Liver (tissue), 9 donors: ENCODE results near the gene FAM83D. TPM values are rescaled to one million over a fixed set of nuclear protein-coding genes. Genes with fewer than 3 reads are reported as not detected.
A peak's percentile ranks its signal among the peaks of the same experiment; 100 is the strongest.

Experiments
- DNase-seq: peaks from one replicate; pipeline ENCODE4 v3.0.0-alpha.2; 2017; ENCODE audit warnings: low spot score
- H3K27ac ChIP-seq, 2 donors: one replicate each; pipeline ENCODE4 v1.7.0; 2013; ENCODE audit warnings: inconsistent platforms in 2 of 2, low read length in 2 of 2, control low read depth in 1 of 2, low read depth in 1 of 2, mild to moderate bottlenecking in 1 of 2
- H3K27me3 ChIP-seq, 4 donors: one replicate each; pipeline versions ENCODE4 v1.6.1 to v1.7.0; 2013; ENCODE audit warnings: low read length in 3 of 4, inconsistent platforms in 1 of 4, mild to moderate bottlenecking in 1 of 4, moderate library complexity in 1 of 4; ENCODE audit not compliant: control insufficient read depth in 4 of 4, insufficient read depth in 4 of 4
- H3K36me3 ChIP-seq, 4 donors: one replicate each; pipeline versions ENCODE4 v1.6.1 to v1.7.0; 2013; ENCODE audit warnings: low read length in 3 of 4, mild to moderate bottlenecking in 3 of 4, low read depth in 1 of 4, moderate library complexity in 1 of 4; ENCODE audit not compliant: control insufficient read depth in 4 of 4, insufficient read depth in 3 of 4
- H3K4me1 ChIP-seq, 4 donors: one replicate each; pipeline versions ENCODE4 v1.6.1 to v1.7.0; 2013; ENCODE audit warnings: low read length in 3 of 4, mild to moderate bottlenecking in 3 of 4, moderate library complexity in 1 of 4; ENCODE audit not compliant: control insufficient read depth in 4 of 4, insufficient read depth in 4 of 4
- H3K4me3 ChIP-seq, 3 donors: one replicate each; pipeline versions ENCODE4 v1.6.1 to v1.7.0; 2013; ENCODE audit warnings: low read length in 3 of 3, control low read depth in 1 of 3, low read depth in 1 of 3, mild to moderate bottlenecking in 1 of 3
- H3K9ac ChIP-seq, 2 donors: one replicate each; pipeline ENCODE4 v1.7.0; 2013; ENCODE audit warnings: low read length in 2 of 2, mild to moderate bottlenecking in 2 of 2, moderate library complexity in 2 of 2, control low read depth in 1 of 2, low read depth in 1 of 2
- H3K9me3 ChIP-seq, 4 donors: one replicate each; pipeline versions ENCODE4 v1.6.1 to v1.7.0; 2013; ENCODE audit warnings: low read length in 3 of 4; ENCODE audit not compliant: control insufficient read depth in 4 of 4
- EGR1 ChIP-seq, 2 donors: IDR thresholded peaks; 2 replicates each; pipeline ENCODE4 v1.6.1; 2016 to 2018; ENCODE audit warnings: antibody characterized with exemption in 2 of 2, low read depth in 2 of 2
- HNF4A ChIP-seq, 2 donors: conservative IDR thresholded peaks; 2 replicates each; pipeline ENCODE4 v1.6.1; 2016; ENCODE audit warnings: antibody characterized with exemption in 2 of 2, mild to moderate bottlenecking in 2 of 2
- NR2F2 ChIP-seq: IDR thresholded peaks from 2 replicates; pipeline ENCODE4 v1.6.1; 2016; ENCODE audit warnings: antibody characterized with exemption
- RXRA ChIP-seq, 2 donors: IDR thresholded peaks; 2 replicates each; pipeline ENCODE4 v1.6.1; 2017 to 2018; ENCODE audit warnings: antibody characterized with exemption in 2 of 2, mild to moderate bottlenecking in 1 of 2
- SP1 ChIP-seq: IDR thresholded peaks from 2 replicates; pipeline ENCODE4 v1.6.1; 2018; ENCODE audit warnings: antibody characterized with exemption, mild to moderate bottlenecking
- TAF1 ChIP-seq: conservative IDR thresholded peaks from 2 replicates; pipeline ENCODE4 v1.6.1; 2016; ENCODE audit warnings: antibody characterized with exemption, mild to moderate bottlenecking
- WGBS: extraction: QIAGEN DNeasy Blood & Tissue Kit; methylation state at CpG from one replicate; pipeline ENCODE4 v1.1.7; 2013; 5-methylcytosine and 5-hydroxymethylcytosine counted together
- polyA plus RNA-seq, 2 donors: library from polyadenylated mRNA; stranded (reverse) in 1 of 2; unstranded in 1 of 2; fragments of 200-250 nt in 1 of 2; fragments of >200 nt in 1 of 2; fragmentation: Nextera tagmentation in 1 of 2; extraction: Ambion mirVana in 1 of 2; gene quantifications; one replicate each; pipeline versions ENCODE4 v1.2.1 to v1.2.3, GENCODE V29; 2013 to 2015
- total RNA-seq, 2 donors: library from RNA; depleted of rRNA; stranded (reverse); fragments of >200 nt; gene quantifications; one replicate each; pipeline ENCODE4 v1.2.3, GENCODE V29; 2014
- TF ChIP-seq, protein P1 (sequence below): IDR thresholded peaks from 2 replicates; pipeline ENCODE4 v1.6.1; 2016; ENCODE audit warnings: antibody characterized with exemption
- TF ChIP-seq, protein P2 (sequence below): fragments of 150-350 bp; IDR thresholded peaks from 2 replicates; pipeline ENCODE4 v1.5.1; 2017; ENCODE audit warnings: improper control_type of control experiment, low read depth, low read length; ENCODE audit not compliant: missing input control
- TF ChIP-seq, protein P3 (sequence below): IDR thresholded peaks from 2 replicates; pipeline ENCODE4 v1.6.1; 2016; ENCODE audit warnings: antibody characterized with exemption
- TF ChIP-seq, protein P4 (sequence below): IDR thresholded peaks from 2 replicates; pipeline ENCODE4 v1.6.1; 2016; ENCODE audit warnings: antibody characterized with exemption, mild to moderate bottlenecking
- donor health status: healthy.
- donor health status: healthy.
- donor health status: healthy.
- donor health status: healthy.
- donor health status: healthy.

Gene FAM83D
- total and polyA plus RNA-seq, 4 donors, result 1.1 to 28.2 (median 2.7) TPM

DNA sequence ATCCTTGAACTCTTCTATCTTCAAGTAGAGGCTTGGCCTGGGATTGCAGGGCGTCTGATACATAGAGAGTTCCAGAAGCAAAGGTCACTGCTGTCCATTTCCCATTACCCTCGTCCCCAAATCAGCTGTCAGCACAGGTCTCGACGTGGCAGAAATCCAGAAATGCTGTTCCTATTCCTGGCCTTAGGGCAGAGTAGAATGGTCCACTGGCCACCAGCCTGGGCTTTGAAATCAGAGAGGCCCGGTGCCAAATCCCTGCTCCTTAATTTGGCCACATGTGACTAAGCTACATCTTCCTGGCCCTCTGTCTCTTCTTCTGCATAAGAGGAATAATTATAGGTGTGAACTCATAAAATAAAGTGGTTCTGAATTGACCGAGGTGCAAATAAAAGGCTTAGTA lies 40.9 kb upstream of the FAM83D start:
- Histone ChIP-seq H3K36me3 (no peaks in the 10 kb centered on the region), H3K27ac (no peak overlapping the region), H3K4me1 (peaks cover 0 to 8% (median 4%) of the 10 kb centered on the region in 4 donors), H3K9ac (no peak overlapping the region), H3K4me3 (no peak overlapping the region), H3K27me3 (no peaks in the 10 kb centered on the region), H3K9me3 (no peaks in the 10 kb centered on the region)
- WGBS, result 76% methylated on average over 6 of the region's 6 CpGs
- TF ChIP-seq EGR1 (IDR thresholded peaks at IDR 0.05; ENCODE audit: low read depth in 2 of 2) (no peak), SP1 (no peak), HNF4A (conservative IDR thresholded peaks at IDR 0.05) (no peak), TAF1 (no peak), NR2F2 (no peak)
- TF ChIP-seq, protein P1, sequence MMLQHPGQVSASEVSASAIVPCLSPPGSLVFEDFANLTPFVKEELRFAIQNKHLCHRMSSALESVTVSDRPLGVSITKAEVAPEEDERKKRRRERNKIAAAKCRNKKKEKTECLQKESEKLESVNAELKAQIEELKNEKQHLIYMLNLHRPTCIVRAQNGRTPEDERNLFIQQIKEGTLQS, result no peak
- TF ChIP-seq, protein P2, sequence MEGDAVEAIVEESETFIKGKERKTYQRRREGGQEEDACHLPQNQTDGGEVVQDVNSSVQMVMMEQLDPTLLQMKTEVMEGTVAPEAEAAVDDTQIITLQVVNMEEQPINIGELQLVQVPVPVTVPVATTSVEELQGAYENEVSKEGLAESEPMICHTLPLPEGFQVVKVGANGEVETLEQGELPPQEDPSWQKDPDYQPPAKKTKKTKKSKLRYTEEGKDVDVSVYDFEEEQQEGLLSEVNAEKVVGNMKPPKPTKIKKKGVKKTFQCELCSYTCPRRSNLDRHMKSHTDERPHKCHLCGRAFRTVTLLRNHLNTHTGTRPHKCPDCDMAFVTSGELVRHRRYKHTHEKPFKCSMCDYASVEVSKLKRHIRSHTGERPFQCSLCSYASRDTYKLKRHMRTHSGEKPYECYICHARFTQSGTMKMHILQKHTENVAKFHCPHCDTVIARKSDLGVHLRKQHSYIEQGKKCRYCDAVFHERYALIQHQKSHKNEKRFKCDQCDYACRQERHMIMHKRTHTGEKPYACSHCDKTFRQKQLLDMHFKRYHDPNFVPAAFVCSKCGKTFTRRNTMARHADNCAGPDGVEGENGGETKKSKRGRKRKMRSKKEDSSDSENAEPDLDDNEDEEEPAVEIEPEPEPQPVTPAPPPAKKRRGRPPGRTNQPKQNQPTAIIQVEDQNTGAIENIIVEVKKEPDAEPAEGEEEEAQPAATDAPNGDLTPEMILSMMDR, result no peak
- TF ChIP-seq, protein P3, sequence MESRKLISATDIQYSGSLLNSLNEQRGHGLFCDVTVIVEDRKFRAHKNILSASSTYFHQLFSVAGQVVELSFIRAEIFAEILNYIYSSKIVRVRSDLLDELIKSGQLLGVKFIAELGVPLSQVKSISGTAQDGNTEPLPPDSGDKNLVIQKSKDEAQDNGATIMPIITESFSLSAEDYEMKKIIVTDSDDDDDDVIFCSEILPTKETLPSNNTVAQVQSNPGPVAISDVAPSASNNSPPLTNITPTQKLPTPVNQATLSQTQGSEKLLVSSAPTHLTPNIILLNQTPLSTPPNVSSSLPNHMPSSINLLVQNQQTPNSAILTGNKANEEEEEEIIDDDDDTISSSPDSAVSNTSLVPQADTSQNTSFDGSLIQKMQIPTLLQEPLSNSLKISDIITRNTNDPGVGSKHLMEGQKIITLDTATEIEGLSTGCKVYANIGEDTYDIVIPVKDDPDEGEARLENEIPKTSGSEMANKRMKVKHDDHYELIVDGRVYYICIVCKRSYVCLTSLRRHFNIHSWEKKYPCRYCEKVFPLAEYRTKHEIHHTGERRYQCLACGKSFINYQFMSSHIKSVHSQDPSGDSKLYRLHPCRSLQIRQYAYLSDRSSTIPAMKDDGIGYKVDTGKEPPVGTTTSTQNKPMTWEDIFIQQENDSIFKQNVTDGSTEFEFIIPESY, result no peak
- no peak for DNase-seq

DNA sequence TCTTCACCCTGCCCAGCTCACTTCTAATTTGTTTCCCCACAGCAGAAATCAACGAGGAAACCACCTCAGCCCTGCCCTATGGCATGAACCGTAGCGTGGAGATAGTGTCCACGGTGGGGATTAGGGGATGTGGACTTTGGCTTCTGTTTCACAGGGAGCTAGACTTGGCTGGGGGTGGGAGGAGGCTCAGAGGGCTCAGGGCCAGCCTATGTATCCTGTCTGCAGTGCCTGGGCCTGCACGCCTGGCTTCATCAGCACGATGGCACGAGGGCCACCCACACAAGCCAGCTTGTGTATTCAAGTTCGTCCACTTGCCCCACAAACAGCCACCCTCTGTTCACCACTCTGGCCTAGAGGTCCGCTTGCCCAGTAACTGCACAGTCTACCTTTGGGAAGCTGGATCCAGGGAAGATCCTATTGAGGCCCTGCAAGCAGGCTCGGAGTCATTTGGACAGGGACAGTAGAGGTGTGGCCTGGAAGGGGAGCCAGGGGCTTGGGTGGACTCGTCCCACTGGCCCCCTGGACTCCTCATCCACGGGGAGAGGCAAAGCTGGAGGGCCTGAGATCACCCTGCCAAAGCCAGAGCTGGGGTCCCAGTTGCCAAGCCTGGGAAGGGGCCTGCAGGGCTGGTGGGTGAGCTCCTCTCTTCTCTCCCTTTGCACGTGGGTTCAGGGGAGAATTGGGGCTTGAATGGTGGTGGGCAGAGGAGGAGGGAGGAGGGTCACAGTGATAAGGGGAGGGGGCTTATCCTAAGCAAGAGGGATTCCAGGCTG lies 38.0 kb upstream of the FAM83D start:
- 56% methylated on average over 13 of the region's 13 CpGs for WGBS
- Histone ChIP-seq H3K27me3 (no peaks in the 10 kb centered on the region), H3K27ac (no peak overlapping the region), H3K9ac (no peak overlapping the region), H3K36me3 (no peaks in the 10 kb centered on the region), H3K9me3 (no peaks in the 10 kb centered on the region), H3K4me1 (peaks cover 0 to 7% (median 3%) of the 10 kb centered on the region in 4 donors), H3K4me3 (no peak overlapping the region)
- peak; percentile 60 to 61 for TF ChIP-seq HNF4A (conservative IDR thresholded peaks at IDR 0.05)
- TF ChIP-seq SP1, result peak; percentile 22
- TF ChIP-seq, protein P4, sequence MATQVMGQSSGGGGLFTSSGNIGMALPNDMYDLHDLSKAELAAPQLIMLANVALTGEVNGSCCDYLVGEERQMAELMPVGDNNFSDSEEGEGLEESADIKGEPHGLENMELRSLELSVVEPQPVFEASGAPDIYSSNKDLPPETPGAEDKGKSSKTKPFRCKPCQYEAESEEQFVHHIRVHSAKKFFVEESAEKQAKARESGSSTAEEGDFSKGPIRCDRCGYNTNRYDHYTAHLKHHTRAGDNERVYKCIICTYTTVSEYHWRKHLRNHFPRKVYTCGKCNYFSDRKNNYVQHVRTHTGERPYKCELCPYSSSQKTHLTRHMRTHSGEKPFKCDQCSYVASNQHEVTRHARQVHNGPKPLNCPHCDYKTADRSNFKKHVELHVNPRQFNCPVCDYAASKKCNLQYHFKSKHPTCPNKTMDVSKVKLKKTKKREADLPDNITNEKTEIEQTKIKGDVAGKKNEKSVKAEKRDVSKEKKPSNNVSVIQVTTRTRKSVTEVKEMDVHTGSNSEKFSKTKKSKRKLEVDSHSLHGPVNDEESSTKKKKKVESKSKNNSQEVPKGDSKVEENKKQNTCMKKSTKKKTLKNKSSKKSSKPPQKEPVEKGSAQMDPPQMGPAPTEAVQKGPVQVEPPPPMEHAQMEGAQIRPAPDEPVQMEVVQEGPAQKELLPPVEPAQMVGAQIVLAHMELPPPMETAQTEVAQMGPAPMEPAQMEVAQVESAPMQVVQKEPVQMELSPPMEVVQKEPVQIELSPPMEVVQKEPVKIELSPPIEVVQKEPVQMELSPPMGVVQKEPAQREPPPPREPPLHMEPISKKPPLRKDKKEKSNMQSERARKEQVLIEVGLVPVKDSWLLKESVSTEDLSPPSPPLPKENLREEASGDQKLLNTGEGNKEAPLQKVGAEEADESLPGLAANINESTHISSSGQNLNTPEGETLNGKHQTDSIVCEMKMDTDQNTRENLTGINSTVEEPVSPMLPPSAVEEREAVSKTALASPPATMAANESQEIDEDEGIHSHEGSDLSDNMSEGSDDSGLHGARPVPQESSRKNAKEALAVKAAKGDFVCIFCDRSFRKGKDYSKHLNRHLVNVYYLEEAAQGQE, result no peak
- TF ChIP-seq RXRA (IDR thresholded peaks at IDR 0.05), result peak in 1 of 2 donors; percentile 8
- DNase-seq, result no peak
